Glomerular endothelial cell (primary cell): Measurements from ENCODE around the gene TAF1C. TPM values are rescaled to one million over a fixed set of nuclear protein-coding genes. Genes with fewer than 3 reads are reported as not detected.
"Not testable (repeated sequence)": the region's sequence is repeated elsewhere in the genome, so short reads cannot be mapped to it uniquely, and the experiment has no call there.

Experiments used
- DNase-seq: peaks from one replicate; pipeline ENCODE4 v3.0.0-alpha.2; 2011; ENCODE audit warnings: low read depth, low spot score; ENCODE audit errors: extremely low read depth
- total RNA-seq: library from RNA; depleted of rRNA; stranded (reverse); fragments of >200 nt; gene quantifications from 2 replicates; pipeline ENCODE4 v1.2.3, GENCODE V29; 2015

TAF1C gene
- 21.3 and 62.0 TPM in 2 replicates for total RNA-seq

GRCh38 chr16:84186685-84187437 is at the start of gene TAF1C:
Gene TAF1C, minus strand, starts transcription at chr16:84187057. Its CDS starts 2,069 bp downstream, at chr16:84184988.
- no peak for DNase-seq

GRCh38 chr16:84234321-84235241 is 47.7 kb upstream of the TAF1C start:
- DNase-seq, result no peak

- no peak for DNase-seq
Measured at GRCh38 chr16:84233748-84234147, 46.9 kb upstream of the TAF1C start.

- DNase-seq, result no peak
Measured at GRCh38 chr16:84232969-84233368, 46.1 kb upstream of the TAF1C start.

GRCh38 chr16:84232060-84232459 is 45.2 kb upstream of the TAF1C start:
- no peak for DNase-seq

- no peak for DNase-seq
Measured at GRCh38 chr16:84229471-84229870, 42.6 kb upstream of the TAF1C start.

- no peak for DNase-seq
Measured at GRCh38 chr16:84228256-84228838, 41.5 kb upstream of the TAF1C start.

- no peak for DNase-seq
Measured at GRCh38 chr16:84227548-84227947, 40.7 kb upstream of the TAF1C start.

- no peak for DNase-seq
Measured at GRCh38 chr16:84226026-84226425, 39.2 kb upstream of the TAF1C start.

GRCh38 chr16:84225571-84225970 is 38.7 kb upstream of the TAF1C start:
- DNase-seq, result no peak

GRCh38 chr16:84225126-84225525 is 38.3 kb upstream of the TAF1C start:
- no peak for DNase-seq

GRCh38 chr16:84224554-84224953 is 37.7 kb upstream of the TAF1C start:
- DNase-seq, result no peak

- DNase-seq, result no peak
Measured at GRCh38 chr16:84223456-84223855, 36.6 kb upstream of the TAF1C start.

- DNase-seq, result no peak
Measured at GRCh38 chr16:84220851-84221250, 34.0 kb upstream of the TAF1C start.

- DNase-seq, result no peak
Measured at GRCh38 chr16:84218956-84219355, 32.1 kb upstream of the TAF1C start.

GRCh38 chr16:84218176-84218823 is 31.4 kb upstream of the TAF1C start:
- no peak for DNase-seq

- DNase-seq, result not testable (repeated sequence)
Measured at GRCh38 chr16:84216144-84216543, 29.3 kb upstream of the TAF1C start.

GRCh38 chr16:84215531-84215930 is 28.7 kb upstream of the TAF1C start:
- DNase-seq, result no peak

GRCh38 chr16:84214451-84215066 is 27.7 kb upstream of the TAF1C start:
- no peak for DNase-seq

- no peak for DNase-seq
Measured at GRCh38 chr16:84212631-84213030, 25.8 kb upstream of the TAF1C start.
